ENCODE results near the gene ZDHHC1.
A peak's percentile ranks its signal among the peaks of the same experiment; 100 is the strongest.

Gene ZDHHC1

DNA sequence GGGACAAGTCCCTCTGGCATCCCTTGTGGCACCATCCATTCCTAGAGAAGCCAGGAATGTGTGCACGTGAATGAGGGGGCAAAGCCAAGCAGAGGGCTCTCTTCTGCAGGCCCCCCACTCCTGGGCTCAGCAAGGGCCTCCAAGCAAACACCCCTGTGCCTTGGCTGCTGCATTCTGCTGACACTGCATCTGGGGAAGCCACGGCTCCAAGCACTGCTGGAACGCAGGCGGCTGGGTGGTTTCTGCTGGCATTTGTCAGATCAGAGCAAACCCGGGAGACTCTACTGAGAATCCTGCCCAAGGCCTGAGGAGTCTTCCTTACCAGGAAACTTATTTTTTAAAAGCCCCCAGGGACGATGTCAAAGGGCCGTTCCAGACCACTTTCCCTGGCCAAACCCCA, 41.3 kb upstream of the ZDHHC1 start:
- Histone ChIP-seq H3K9ac (ENCODE audit: low read length) (peak overlapping the region; percentile 65), H3K4me3 (ENCODE audit: low read length) (no peak overlapping the region), H3K36me3 (ENCODE audit: control insufficient read depth, insufficient read depth, low read length) (no peaks in the 10 kb centered on the region), H3K27me3 (ENCODE audit: control insufficient read depth, insufficient read depth, low read length) (no peaks in the 10 kb centered on the region), H3K9me3 (ENCODE audit: control insufficient read depth, low read length) (no peaks in the 10 kb centered on the region), H3K4me1 (ENCODE audit: control insufficient read depth, insufficient read depth, low read length) (peaks cover 80% of the 10 kb centered on the region)

GRCh38 chr16:67456391-67457081, 40.3 kb upstream of the ZDHHC1 start:
- Histone ChIP-seq H3K4me3 (ENCODE audit: low read length) (no peak overlapping the region), H3K9ac (ENCODE audit: low read length) (peak overlapping the region; percentile 65), H3K27me3 (ENCODE audit: control insufficient read depth, insufficient read depth, low read length) (no peaks in the 10 kb centered on the region), H3K9me3 (ENCODE audit: control insufficient read depth, low read length) (no peaks in the 10 kb centered on the region), H3K36me3 (ENCODE audit: control insufficient read depth, insufficient read depth, low read length) (no peaks in the 10 kb centered on the region), H3K4me1 (ENCODE audit: control insufficient read depth, insufficient read depth, low read length) (peaks cover 80% of the 10 kb centered on the region)

GRCh38 chr16:67454852-67455251, 38.6 kb upstream of the ZDHHC1 start:
- peaks cover 80% of the 10 kb centered on the region for H3K4me1 ChIP-seq (ENCODE audit: control insufficient read depth, insufficient read depth, low read length)

DNA sequence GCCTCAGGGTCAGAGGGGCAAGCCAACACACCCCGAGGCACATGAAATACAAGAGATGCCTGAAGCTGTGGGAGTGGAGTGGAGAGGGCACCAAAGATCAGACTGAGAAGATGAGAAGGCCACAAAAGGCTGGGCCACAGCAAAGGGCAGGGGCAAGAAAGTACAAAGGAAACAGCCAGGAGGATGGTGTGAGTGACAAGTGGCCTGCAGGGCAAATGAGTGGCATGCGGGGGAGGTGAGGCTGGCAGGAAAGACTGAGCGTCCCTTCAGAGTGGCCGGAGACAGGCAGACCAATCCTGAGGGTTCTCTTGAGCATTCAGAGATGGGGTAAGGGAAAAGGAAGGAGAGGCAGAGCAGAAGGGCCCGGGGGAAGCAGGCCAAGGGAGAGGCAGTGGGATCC, 37.8 kb upstream of the ZDHHC1 start:
- Histone ChIP-seq H3K36me3 (ENCODE audit: control insufficient read depth, insufficient read depth, low read length) (peaks cover 6% of the 10 kb centered on the region), H3K9me3 (ENCODE audit: control insufficient read depth, low read length) (no peaks in the 10 kb centered on the region), H3K4me1 (ENCODE audit: control insufficient read depth, insufficient read depth, low read length) (peaks cover 80% of the 10 kb centered on the region), H3K27me3 (ENCODE audit: control insufficient read depth, insufficient read depth, low read length) (no peaks in the 10 kb centered on the region), H3K4me3 (ENCODE audit: low read length) (no peak overlapping the region), H3K9ac (ENCODE audit: low read length) (no peak overlapping the region)

More at GRCh38 chr16:67454852-67455251, 38.6 kb upstream of the ZDHHC1 start:
- no peaks in the 10 kb centered on the region for H3K27me3 ChIP-seq (ENCODE audit: control insufficient read depth, insufficient read depth, low read length)
- no peaks in the 10 kb centered on the region for H3K9me3 ChIP-seq (ENCODE audit: control insufficient read depth, low read length)
- no peaks in the 10 kb centered on the region for H3K36me3 ChIP-seq (ENCODE audit: control insufficient read depth, insufficient read depth, low read length)
- H3K4me3 ChIP-seq (ENCODE audit: low read length), result no peak overlapping the region
- H3K9ac ChIP-seq (ENCODE audit: low read length), result no peak overlapping the region

GRCh38 chr16:67451704-67452435, 35.6 kb upstream of the ZDHHC1 start:
- H3K9me3 ChIP-seq (ENCODE audit: control insufficient read depth, low read length), result no peaks in the 10 kb centered on the region
- H3K27me3 ChIP-seq (ENCODE audit: control insufficient read depth, insufficient read depth, low read length), result no peaks in the 10 kb centered on the region
- H3K9ac ChIP-seq (ENCODE audit: low read length), result peak overlapping the region; percentile 38
- peaks cover 80% of the 10 kb centered on the region for H3K4me1 ChIP-seq (ENCODE audit: control insufficient read depth, insufficient read depth, low read length)
- no peak overlapping the region for H3K4me3 ChIP-seq (ENCODE audit: low read length)
- H3K36me3 ChIP-seq (ENCODE audit: control insufficient read depth, insufficient read depth, low read length), result peaks cover 8% of the 10 kb centered on the region

DNA sequence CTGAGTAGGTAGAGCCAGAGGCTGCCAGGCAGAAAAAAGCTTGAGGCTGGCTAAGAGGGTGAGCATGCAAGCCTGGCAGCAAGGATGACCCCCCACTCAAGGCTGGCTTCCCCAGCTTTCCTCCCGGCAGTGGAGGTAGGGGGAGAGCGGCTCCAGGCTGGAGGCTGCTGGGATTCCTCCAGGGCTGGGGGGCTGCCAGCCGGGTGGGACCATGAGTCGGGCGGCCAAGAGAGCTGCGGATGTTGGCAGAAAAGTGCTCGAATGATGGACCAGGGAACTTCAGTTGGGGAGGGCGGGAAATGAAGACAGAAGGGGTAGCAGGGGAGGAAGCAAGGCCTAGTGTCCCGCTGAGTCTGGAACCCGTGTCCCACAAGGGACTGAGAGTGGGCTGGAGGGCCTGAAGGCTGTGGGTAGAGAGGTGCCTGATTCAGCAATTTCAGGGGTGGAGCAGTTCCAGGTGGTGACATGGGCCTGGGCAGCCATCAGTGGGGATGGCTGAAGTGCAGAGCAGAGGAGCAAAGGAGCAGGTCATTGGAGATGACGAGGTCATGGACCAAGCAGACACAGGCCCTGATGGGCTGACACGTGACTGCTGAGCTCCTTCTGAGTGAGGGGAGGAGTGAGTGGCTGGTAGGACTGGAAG, 34.9 kb upstream of the ZDHHC1 start:
- H3K9me3 ChIP-seq (ENCODE audit: control insufficient read depth, low read length), result no peaks in the 10 kb centered on the region
- H3K4me1 ChIP-seq (ENCODE audit: control insufficient read depth, insufficient read depth, low read length), result peaks cover 80% of the 10 kb centered on the region
- H3K9ac ChIP-seq (ENCODE audit: low read length), result peak overlapping the region; percentile 38
- H3K36me3 ChIP-seq (ENCODE audit: control insufficient read depth, insufficient read depth, low read length), result peaks cover 8% of the 10 kb centered on the region
- H3K27me3 ChIP-seq (ENCODE audit: control insufficient read depth, insufficient read depth, low read length), result no peaks in the 10 kb centered on the region
- no peak overlapping the region for H3K4me3 ChIP-seq (ENCODE audit: low read length)

DNA sequence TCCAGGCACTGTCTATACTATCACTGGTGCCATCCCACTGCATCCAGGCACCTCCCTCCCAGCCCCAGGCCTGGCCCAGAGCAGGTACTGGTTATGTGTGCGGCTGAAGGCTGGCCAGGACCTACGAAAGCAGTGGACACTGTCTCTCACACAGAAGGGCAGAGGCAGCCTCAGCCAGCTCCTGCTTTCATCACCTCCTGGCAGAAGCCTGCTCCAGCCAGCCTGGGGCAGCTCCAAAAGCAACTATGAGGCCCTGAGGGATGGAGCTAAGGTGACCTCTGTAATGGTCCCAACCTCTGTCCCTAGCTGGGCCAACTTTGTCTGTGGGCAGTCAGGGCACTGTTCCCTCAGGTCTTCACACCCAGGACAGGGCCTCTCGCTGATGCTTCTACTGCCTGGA, 33.5 kb upstream of the ZDHHC1 start:
- Histone ChIP-seq H3K4me3 (ENCODE audit: low read length) (no peak overlapping the region), H3K4me1 (ENCODE audit: control insufficient read depth, insufficient read depth, low read length) (peaks cover 88% of the 10 kb centered on the region), H3K9ac (ENCODE audit: low read length) (peak overlapping the region; percentile 31), H3K27me3 (ENCODE audit: control insufficient read depth, insufficient read depth, low read length) (no peaks in the 10 kb centered on the region), H3K36me3 (ENCODE audit: control insufficient read depth, insufficient read depth, low read length) (peaks cover 8% of the 10 kb centered on the region), H3K9me3 (ENCODE audit: control insufficient read depth, low read length) (no peaks in the 10 kb centered on the region)

GRCh38 chr16:67449336-67449735, 33.1 kb upstream of the ZDHHC1 start:
- no peaks in the 10 kb centered on the region for H3K27me3 ChIP-seq (ENCODE audit: control insufficient read depth, insufficient read depth, low read length)
- H3K36me3 ChIP-seq (ENCODE audit: control insufficient read depth, insufficient read depth, low read length), result peaks cover 8% of the 10 kb centered on the region
- peaks cover 91% of the 10 kb centered on the region for H3K4me1 ChIP-seq (ENCODE audit: control insufficient read depth, insufficient read depth, low read length)
- no peaks in the 10 kb centered on the region for H3K9me3 ChIP-seq (ENCODE audit: control insufficient read depth, low read length)
- H3K9ac ChIP-seq (ENCODE audit: low read length), result peak overlapping the region; percentile 31
- H3K4me3 ChIP-seq (ENCODE audit: low read length), result no peak overlapping the region

DNA sequence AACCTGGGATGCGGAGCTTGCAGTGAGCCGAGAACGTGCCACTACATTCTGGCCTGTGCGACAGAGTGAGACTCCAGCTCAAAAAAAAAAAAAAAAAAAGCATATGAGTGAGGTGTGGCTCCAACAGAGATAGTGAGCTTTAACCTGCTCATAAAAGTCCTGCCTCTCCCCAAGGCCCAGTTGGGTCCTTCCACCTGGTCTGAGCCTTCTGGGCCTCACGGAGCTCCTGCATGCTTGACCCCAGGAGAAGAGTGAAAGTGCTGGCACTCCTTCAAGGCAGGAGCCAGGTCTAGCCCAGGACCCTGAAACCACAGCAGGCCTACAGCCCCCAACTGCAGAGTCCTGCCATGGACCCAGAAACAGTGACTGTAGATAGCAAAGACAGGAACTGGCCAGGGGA, 32.3 kb upstream of the ZDHHC1 start:
- Histone ChIP-seq H3K27me3 (ENCODE audit: control insufficient read depth, insufficient read depth, low read length) (no peaks in the 10 kb centered on the region), H3K4me3 (ENCODE audit: low read length) (no peak overlapping the region), H3K36me3 (ENCODE audit: control insufficient read depth, insufficient read depth, low read length) (peaks cover 8% of the 10 kb centered on the region), H3K9ac (ENCODE audit: low read length) (peak overlapping the region; percentile 31), H3K9me3 (ENCODE audit: control insufficient read depth, low read length) (no peaks in the 10 kb centered on the region), H3K4me1 (ENCODE audit: control insufficient read depth, insufficient read depth, low read length) (peaks cover 94% of the 10 kb centered on the region)

DNA sequence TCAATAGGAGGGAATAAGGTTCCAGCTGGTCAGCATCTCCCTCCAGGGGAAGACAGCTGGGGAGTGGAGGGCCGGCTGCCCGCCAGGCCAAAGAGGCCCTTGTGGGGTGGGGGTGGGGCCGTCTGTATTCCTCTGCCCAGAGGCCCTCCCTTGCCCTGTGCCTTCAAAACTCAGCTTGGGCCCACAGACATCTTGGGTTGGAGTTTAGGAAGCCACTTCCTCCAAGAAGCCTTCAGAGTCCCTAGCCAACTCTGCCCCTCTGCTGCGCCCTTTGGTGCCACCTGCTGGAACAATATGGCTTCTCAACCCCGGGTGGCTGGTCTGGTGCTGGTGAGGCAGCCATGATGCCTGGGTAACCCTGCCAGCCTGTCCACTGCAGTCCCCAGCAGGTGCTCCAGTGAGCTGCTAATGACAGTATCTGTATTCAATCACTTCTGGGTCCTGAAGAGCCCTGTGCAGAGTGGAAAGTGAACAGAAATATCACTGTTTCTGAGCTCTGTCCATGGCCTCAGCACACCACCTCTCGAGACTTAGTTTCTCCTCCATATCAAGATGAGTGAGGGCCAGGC, 31.3 kb upstream of the ZDHHC1 start:
- no peak overlapping the region for H3K4me3 ChIP-seq (ENCODE audit: low read length)
- peak overlapping the region; percentile 62 for H3K9ac ChIP-seq (ENCODE audit: low read length)
- H3K4me1 ChIP-seq (ENCODE audit: control insufficient read depth, insufficient read depth, low read length), result peaks cover 99% of the 10 kb centered on the region
- H3K36me3 ChIP-seq (ENCODE audit: control insufficient read depth, insufficient read depth, low read length), result peaks cover 13% of the 10 kb centered on the region
- no peaks in the 10 kb centered on the region for H3K9me3 ChIP-seq (ENCODE audit: control insufficient read depth, low read length)
- H3K27me3 ChIP-seq (ENCODE audit: control insufficient read depth, insufficient read depth, low read length), result no peaks in the 10 kb centered on the region

GRCh38 chr16:67446968-67447507, 30.8 kb upstream of the ZDHHC1 start:
- Histone ChIP-seq H3K9ac (ENCODE audit: low read length) (peak overlapping the region; percentile 62), H3K36me3 (ENCODE audit: control insufficient read depth, insufficient read depth, low read length) (peaks cover 14% of the 10 kb centered on the region), H3K4me1 (ENCODE audit: control insufficient read depth, insufficient read depth, low read length) (peaks cover 99% of the 10 kb centered on the region), H3K9me3 (ENCODE audit: control insufficient read depth, low read length) (no peaks in the 10 kb centered on the region), H3K27me3 (ENCODE audit: control insufficient read depth, insufficient read depth, low read length) (no peaks in the 10 kb centered on the region), H3K4me3 (ENCODE audit: low read length) (no peak overlapping the region)

All from mucosa of stomach (tissue), 1 donor.